RKO (cell line): ENCODE data around the gene GMEB2.

Source experiments
- DNase-seq: peaks from one replicate; pipeline ENCODE4 v3.0.0-alpha.2; 2016; ENCODE audit warnings: low spot score

GMEB2 gene

DNA sequence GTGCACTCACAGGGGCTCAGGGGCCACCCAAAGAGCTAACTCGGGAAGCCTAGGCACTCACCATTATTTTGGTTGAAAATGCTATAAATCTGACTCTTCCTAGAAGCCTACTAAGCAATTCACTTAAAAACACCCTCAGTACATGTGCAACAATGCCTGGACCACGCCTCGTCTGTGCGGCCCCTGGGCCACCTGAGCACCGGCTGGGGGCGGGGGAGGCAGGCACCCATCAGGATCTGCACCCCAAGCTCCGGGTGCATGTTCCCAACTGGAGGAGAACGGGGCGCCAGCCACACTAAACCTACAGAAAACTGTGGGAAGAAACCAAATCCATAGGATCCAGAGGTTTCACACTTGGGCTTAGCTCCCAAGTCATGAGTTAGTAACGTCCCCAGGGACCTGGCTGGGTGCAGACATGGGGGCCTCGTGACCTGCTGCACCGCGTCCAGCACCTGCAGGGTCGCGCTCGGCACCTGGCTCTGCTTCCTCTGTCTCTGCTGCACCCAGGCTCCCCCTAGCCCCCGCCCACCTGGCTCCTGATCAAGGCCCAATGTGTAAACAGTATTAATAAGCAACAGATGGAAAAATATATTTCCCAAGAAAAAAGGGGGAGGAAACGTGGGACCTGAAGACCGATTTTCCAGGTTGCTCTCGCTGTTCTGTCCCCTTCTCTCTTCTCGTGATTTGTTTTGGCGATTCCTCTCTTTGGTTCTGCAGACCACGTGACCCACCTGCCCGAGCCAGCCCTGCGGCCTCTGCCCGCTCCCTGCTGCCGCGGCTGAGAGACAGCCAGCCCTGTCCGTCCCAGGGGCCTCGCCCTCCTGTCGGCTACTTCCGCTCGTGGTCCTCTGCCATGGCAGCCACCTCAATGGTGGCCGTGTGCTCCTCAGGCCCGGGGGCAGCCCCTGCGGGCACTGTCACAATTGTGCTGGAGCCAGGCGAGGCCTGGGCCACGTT, 37.4 kb downstream of the GMEB2 start:
- no peak for DNase-seq

GRCh38 chr20:63588641-63589041, 38.3 kb downstream of the GMEB2 start:
- no peak for DNase-seq

GRCh38 chr20:63587776-63588591, 38.9 kb downstream of the GMEB2 start:
- no peak for DNase-seq

- DNase-seq: no peak
Observed at GRCh38 chr20:63587256-63587655, 39.6 kb downstream of the GMEB2 start.

DNA sequence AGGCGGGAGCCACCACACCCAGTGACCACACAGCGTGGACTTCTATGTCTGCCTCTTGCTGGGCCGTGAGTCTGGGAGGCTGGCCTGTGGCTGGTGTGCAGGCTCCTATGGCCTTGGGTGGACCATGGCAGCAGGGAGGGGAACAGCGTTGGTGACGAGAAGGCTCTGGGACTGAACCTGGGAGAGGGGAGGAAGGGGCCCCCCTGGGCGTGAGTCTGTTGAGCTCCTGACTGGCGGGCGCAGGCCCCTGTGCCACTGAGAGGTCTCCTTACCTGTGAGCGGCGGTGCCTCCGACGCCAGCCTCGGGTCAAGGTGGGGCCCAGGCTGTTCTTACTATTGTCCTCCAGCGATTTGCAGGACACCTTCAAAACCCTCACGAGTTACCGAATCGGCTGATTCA, 40.1 kb downstream of the GMEB2 start:
- no peak for DNase-seq

GRCh38 chr20:63585616-63586565, 41.0 kb downstream of the GMEB2 start:
- DNase-seq: no peak

GRCh38 chr20:63582382-63583063, 44.4 kb downstream of the GMEB2 start:
- DNase-seq: no peak

DNA sequence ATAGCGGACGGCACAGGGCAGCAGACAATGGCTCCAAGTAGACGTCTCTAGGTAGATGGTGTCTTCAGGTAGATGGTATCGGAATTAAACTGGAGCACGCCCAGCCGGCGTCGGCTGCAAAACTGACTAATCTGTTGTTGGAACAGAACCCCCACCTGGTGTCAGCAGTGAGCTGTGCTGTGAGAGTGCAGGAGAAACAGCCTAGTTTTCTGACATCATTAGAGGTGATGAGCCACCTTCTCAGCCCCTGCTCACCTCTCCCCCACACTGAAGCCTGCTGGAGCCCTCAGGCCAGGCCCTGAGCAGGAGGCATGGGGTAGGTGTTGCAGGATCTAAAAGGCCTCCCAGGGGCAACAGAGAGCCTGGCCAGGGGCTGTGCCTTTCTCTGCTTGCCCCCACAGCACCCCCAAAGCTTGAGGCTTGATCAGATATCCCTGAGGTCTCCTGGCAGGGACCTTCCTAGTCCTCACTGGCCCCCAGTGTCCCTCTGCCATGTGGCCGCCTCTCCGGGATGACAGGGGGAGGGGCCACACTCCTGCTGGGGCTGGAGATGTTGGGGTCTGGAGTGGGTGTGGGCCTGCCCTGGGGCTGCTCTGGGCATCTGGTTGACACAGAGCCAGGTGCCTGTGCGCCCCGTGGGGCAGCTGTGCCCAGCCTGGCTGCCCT, 46.0 kb downstream of the GMEB2 start:
- peak; percentile 60 for DNase-seq

DNA sequence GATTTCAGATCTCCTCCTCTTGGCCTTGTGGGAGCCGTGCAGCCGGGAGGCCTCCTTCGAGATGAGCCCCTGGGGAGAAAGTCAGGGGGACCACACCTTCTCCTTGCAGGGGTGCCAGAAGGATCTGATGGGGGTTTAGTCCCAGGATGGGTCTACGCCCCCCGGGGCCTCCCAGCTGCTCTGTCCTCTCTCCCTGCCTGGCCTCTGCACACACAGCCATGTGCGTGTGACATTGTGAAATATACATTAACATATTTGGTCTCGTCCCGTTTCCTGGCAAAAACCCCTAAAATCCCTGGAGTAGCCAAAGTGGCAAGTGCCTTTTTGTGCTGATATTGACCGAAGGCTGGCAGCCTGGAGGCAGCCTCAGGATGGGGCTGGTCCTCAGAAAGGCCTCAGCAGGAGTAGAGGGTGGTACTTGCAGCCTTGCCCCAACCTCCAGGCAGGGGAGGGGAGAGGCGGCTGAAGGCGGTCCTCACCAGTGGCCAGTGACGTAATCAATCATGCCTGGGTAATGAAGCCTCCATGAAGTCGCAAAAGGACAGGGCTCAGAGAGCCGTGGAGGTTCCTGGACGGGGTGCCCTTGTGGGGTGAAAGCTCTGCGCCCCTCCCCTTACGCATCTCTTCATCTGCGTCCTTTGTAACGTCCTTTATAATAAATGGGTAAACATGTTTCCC, 47.7 kb downstream of the GMEB2 start:
- no peak for DNase-seq

GRCh38 chr20:63578224-63579016, 48.5 kb downstream of the GMEB2 start:
- no peak for DNase-seq

DNA sequence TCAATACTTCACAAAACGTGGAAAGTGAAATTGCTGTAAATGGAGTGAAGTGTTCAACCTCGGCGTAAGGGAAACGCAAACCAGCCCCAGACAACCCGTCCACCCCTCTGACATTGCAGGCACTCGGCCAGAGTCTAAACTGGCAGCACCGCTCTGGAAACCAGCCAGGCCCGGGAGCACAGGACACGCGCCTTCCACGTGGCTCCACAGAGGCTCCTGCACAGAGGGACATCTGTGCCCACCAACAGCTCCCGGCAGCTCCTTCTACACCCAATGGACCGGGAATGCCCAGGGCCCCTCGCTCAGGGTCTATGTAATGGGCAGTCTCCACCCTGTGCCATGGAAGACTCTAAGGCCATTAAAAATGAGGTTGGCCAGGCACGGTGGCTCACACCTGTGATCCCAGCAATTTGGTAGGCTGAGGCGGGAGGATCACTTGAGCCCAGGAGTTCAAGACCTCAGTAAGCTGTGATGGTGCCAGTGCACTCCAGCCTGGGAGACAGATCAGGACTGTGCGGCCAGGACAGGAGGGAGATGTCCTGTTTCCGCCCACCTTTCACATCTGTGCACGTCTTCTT, 49.5 kb downstream of the GMEB2 start:
- DNase-seq: no peak

DNA sequence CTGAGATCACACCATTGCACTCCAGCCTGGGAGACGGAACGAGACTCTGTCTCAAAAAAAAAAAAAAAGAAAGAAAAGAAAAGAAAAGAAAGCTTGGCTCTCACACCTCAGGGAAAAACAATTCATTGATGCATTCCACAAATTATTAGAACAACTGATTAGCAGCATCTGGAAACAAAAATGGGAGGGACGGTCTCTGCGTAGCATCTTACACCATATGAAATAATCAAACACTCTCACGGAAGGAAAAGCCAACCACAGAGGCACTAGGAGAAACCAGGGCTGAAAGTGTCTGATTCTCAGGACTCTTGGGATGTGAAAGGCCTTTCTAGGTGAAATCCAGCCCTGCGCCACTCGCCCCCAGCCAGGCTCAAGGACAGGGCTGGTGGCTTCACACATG, 50.6 kb downstream of the GMEB2 start:
- DNase-seq: no peak

DNA sequence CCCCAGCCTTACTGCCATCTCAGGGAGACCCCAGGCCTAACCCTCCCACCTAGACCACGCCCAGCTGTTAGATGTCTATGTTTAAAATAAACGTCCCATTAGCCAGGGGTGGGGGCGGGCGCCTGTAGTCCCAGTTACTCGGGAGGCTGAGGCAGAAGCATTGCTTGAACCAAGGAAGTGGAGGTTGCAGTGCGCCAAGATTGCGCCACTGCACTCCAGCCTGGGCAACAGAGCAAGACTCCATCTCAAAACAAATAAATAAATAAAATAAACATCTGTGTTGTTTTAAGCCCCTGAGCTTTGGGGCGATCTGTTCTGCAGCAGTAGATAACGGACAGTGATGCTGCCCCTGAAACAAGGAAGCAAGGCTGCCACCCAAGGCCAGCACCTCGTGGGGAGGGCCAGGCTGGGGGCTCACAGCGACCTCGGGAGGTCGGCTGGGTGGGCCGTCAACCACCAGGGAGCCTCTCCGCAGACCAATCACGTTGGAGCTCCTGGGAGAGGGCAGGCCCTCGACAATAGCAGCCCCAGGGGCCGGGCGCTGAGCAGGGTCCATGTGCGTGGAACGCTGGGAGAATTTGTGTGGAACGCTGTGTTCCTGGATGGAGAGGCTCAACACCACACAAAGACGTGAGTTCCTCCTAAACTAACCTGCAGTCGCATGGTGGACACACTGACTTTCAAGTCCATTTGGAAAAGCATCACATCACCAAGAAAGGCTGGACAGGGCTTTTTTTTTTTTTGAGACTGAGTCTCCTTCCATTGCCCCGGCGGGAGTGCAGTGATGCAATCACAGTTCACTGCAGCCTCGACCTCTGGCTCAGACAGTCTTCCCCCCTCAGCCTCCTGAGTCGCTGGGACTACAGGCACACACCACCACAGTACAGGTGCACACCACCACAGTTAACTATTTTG, 51.8 kb downstream of the GMEB2 start:
- DNase-seq: no peak

GRCh38 chr20:63574156-63574828, 52.6 kb downstream of the GMEB2 start, which contains the start of gene HELZ2:
TSS of gene HELZ2 (minus strand) at chr20:63574239. CDS start at chr20:63572385, 1,854 bp downstream.
- DNase-seq: peak; percentile 84

DNA sequence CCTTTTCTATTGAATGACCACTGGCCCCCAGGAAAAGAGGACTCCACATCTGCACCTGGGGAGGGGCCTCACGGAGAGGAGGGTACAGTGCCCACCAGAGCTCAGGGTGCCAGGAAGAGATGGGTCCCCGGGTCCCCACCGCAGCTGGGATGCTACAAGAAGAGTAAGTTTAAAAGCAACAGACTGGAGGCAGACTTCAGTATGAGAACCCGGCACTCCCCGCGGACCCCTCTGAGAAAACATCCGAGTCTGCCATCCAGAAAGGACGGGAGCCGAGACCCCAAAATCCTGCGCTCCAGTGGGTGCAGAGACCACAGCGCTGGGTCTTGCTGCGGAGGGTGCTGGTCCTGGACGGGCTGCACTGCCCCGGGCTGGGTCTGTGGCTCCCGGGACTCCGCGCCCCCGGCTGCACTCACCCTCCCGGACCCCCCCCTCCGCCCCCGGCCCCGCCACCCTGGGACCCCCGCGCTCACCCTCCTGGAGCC, 53.2 kb downstream of the GMEB2 start:
- DNase-seq: no peak

- peak; percentile 56 for DNase-seq
Observed at GRCh38 chr20:63572788-63573646, 53.9 kb downstream of the GMEB2 start.
